ENCODE data around the gene FICD. TPM values are rescaled to one million over a fixed set of nuclear protein-coding genes. Genes with fewer than 3 reads are reported as not detected.

Gene FICD
- total and polyA plus RNA-seq, 2 of the 13 experiments (the other 11 are each of a cell fraction or from before 2014, with no cell fraction given): 0.99 to 3.0 TPM

- Histone ChIP-seq H3K79me2 (ENCODE audit: insufficient read depth, low read length) (no peaks in the 10 kb centered on the region), H3K4me1 (ENCODE audit: insufficient read depth, low read length) (no peaks in the 10 kb centered on the region), H3K9ac (ENCODE audit: insufficient read depth, low read depth, low read length) (no peak overlapping the region), H3K27ac (ENCODE audit: extremely low read length, insufficient read depth, low read length) (no peak overlapping the region), H3K4me3 (replicated peaks in 1 of 3; ENCODE audit: insufficient read depth in 1 of 3, low read depth in 2 of 3, low read length in 3 of 3) (no peak overlapping the region), H2AFZ (ENCODE audit: low read length) (no peak overlapping the region), H3K4me2 (ENCODE audit: low read depth, low read length) (no peak overlapping the region), H3K36me3 (replicated peaks in 1 of 2; ENCODE audit: control insufficient read depth in 1 of 2, insufficient read depth in 2 of 2, low read length in 2 of 2) (no peaks in the 10 kb centered on the region), H3K27me3 (ENCODE audit: control insufficient read depth in 1 of 2, insufficient read depth in 2 of 2, low read length in 2 of 2) (0 out of 5 replicates have a peak, but pooled peaks cover 1 to 10% of the 10 kb centered on the region in 2 experiments), H4K20me1 (ENCODE audit: insufficient read depth, low read length) (no peaks in the 10 kb centered on the region), H3K9me3 (ENCODE audit: low read length) (no peaks in the 10 kb centered on the region)
- 4% methylated on average over 6 of the region's 6 CpGs for WGBS (ENCODE audit: low lambda C conversion rate)
- CTCF ChIA-PET (ENCODE audit: low intra/inter-chr PET ratio, low total read pairs): no interaction called here
- no TSS peak for BruUV-seq (replicated peaks)
- DNase-seq (ENCODE audit: low spot score) (no peak), ATAC-seq (no peak), FAIRE-seq (no peak)
- intact Hi-C loops (cut with micrococcal nuclease; ENCODE audit: unreplicated experiment) (no loop called here), in situ Hi-C loops (cut with HindIII; ENCODE audit: extremely low pct_ligation_motif_present, low pct_unique_long_range_greater_than_20kb) (no loop called here)
- TF ChIP-seq JUN (CRISPR knock-in tag; IDR thresholded peaks at IDR 0.05) (no peak), ZNF256 (CRISPR knock-in tag; conservative IDR thresholded peaks at IDR 0.05) (no peak), ZNF777 (CRISPR knock-in tag; IDR thresholded peaks at IDR 0.05) (no peak), AGO2 (optimal IDR thresholded peaks at IDR 0.05; ENCODE audit: low read depth, low read length) (no peak), ZNF263 (CRISPR knock-in tag; IDR thresholded peaks at IDR 0.05) (no peak), ZNF605 (CRISPR knock-in tag; IDR thresholded peaks at IDR 0.05) (no peak), NFYB (CRISPR knock-in tag; IDR thresholded peaks at IDR 0.05) (no peak), NFAT5 (CRISPR knock-in tag; IDR thresholded peaks at IDR 0.05) (no peak), RARG (CRISPR knock-in tag; IDR thresholded peaks at IDR 0.05; ENCODE audit: low read depth) (no peak), ZNF101 (CRISPR knock-in tag; IDR thresholded peaks at IDR 0.05; ENCODE audit: borderline replicate concordance, low read depth) (no peak), ZNF770 (CRISPR knock-in tag; IDR thresholded peaks at IDR 0.05) (no peak), SALL1 (CRISPR knock-in tag; IDR thresholded peaks at IDR 0.05) (no peak), MED8 (CRISPR knock-in tag; IDR thresholded peaks at IDR 0.05; ENCODE audit: insufficient replicate concordance) (no peak), SNRNP70 (IDR thresholded peaks at IDR 0.05; ENCODE audit: low read depth, low read length) (no peak)
- POLR2A ChIA-PET: no interaction called here
Measured at GRCh38 chr12:108483213-108484059, 31.6 kb upstream of the FICD start.

All from HepG2 (cell line).